Measurements from ENCODE around the gene GREB1L.

The GREB1L gene

GRCh38 chr18:21261352-21261751, 19.3 kb downstream of the GREB1L start:
- DNase-seq (ENCODE audit: low spot score), result no peak
- in situ Hi-C loops (cut with MboI; ENCODE audit: low sequenced_read_pairs, unreplicated experiment), result no loop called here
- TF ChIP-seq, protein P1, sequence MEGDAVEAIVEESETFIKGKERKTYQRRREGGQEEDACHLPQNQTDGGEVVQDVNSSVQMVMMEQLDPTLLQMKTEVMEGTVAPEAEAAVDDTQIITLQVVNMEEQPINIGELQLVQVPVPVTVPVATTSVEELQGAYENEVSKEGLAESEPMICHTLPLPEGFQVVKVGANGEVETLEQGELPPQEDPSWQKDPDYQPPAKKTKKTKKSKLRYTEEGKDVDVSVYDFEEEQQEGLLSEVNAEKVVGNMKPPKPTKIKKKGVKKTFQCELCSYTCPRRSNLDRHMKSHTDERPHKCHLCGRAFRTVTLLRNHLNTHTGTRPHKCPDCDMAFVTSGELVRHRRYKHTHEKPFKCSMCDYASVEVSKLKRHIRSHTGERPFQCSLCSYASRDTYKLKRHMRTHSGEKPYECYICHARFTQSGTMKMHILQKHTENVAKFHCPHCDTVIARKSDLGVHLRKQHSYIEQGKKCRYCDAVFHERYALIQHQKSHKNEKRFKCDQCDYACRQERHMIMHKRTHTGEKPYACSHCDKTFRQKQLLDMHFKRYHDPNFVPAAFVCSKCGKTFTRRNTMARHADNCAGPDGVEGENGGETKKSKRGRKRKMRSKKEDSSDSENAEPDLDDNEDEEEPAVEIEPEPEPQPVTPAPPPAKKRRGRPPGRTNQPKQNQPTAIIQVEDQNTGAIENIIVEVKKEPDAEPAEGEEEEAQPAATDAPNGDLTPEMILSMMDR (IDR thresholded peaks at IDR 0.05; ENCODE audit: borderline replicate concordance, control extremely low read depth, extremely low read depth, insufficient read depth, missing control alignments), result no peak

DNA sequence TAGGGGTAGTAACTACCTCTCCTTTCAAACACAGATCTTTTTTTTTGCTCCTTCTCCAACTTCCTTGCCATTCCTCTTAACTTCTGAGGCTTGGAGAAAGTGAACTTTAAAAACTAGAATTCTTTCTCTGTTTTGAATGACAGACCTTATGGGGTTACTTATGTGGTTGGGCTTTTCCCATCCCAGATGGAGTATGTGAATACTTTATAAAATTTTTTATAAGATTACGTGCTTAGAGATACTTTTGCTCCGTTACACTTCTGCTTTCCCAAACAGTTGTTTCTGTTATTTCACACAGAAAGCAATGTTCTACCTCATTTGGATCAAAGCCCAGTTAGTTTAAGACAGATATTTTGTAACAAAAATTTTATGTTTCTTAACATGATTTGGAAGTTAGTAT, 20.2 kb downstream of the GREB1L start:
- in situ Hi-C loops (cut with MboI; ENCODE audit: low sequenced_read_pairs, unreplicated experiment), result no loop called here
- TF ChIP-seq, protein P1 (IDR thresholded peaks at IDR 0.05; ENCODE audit: borderline replicate concordance, control extremely low read depth, extremely low read depth, insufficient read depth, missing control alignments), result no peak
- DNase-seq (ENCODE audit: low spot score), result no peak

DNA sequence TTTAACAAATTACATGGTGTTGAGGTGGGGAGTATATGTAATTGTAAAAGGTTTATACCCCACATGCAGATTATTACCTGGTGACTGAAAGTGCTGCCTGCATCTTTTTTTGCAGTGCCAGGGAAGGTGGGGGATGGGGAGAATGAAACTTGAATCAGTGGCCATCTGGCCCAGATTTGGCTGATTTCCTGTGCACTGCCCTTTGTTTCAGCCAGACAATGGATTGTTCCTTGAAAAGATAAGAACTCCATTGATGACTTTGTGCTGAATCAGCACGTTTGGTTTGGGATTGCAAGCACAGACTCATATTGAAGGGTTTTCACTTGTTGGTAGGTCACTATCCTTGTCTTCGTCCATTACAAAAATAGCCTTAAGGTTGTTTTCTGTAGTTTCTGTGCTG, 20.9 kb downstream of the GREB1L start:
- no peak for DNase-seq (ENCODE audit: low spot score)
- TF ChIP-seq, protein P1 (IDR thresholded peaks at IDR 0.05; ENCODE audit: borderline replicate concordance, control extremely low read depth, extremely low read depth, insufficient read depth, missing control alignments), result no peak
- in situ Hi-C loops (cut with MboI; ENCODE audit: low sequenced_read_pairs, unreplicated experiment), result no loop called here

DNA sequence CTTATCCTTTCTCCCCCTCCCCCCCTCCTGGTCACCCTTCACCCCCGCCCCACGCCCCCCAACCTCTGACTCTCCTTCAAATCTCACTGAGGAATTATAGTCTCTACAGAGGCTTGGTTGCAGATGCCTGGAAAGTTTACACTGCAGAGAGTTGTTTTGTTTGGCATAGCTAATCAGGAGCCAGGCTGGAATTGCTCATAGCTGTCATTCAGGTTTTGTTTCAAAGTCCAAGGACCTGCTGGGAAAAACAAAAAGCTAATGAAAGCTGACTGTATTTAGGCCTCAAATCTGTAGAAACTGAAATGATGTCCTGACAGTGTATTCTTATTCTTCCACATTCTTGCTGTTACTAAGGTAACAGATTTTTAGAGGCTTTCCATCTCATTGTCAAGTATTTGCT, 22.6 kb downstream of the GREB1L start:
- TF ChIP-seq, protein P1 (IDR thresholded peaks at IDR 0.05; ENCODE audit: borderline replicate concordance, control extremely low read depth, extremely low read depth, insufficient read depth, missing control alignments), result no peak
- in situ Hi-C loops (cut with MboI; ENCODE audit: low sequenced_read_pairs, unreplicated experiment), result no loop called here
- no peak for DNase-seq (ENCODE audit: low spot score)

DNA sequence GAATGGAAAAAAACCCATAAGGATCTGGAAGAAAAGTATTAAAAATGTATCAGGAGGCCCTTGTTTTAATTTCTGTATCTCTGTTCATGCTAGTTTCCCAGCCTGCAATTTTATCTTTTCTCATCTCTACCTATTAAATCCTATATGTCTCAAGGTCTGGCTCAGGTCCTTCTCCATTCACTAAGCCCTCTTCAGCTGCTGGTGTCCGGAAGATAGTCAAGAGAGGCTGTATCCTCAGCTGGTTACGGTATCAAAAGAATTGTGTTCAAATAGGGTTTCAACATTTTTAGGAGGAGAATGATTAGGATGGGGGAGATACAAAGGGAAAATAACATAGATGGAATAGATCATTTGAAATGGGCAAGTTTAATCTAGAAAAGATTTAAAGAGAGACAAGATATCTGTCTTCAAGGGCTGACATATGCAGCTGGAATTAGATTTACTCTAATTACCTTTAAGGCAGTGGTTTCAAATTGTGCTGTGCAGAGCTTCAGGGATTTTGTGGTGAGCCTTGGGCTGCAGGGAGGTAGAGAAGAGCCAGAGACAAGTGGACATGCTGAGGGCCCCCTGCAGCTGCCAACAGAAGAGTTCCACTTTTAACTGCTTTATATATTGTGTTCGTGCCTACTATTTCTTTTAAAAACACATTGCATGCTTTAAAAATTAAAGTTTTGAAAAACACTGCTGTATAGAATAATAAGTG, 24.1 kb downstream of the GREB1L start:
- TF ChIP-seq, protein P1 (IDR thresholded peaks at IDR 0.05; ENCODE audit: borderline replicate concordance, control extremely low read depth, extremely low read depth, insufficient read depth, missing control alignments), result no peak
- in situ Hi-C loops (cut with MboI; ENCODE audit: low sequenced_read_pairs, unreplicated experiment), result no loop called here
- DNase-seq (ENCODE audit: low spot score), result no peak

DNA sequence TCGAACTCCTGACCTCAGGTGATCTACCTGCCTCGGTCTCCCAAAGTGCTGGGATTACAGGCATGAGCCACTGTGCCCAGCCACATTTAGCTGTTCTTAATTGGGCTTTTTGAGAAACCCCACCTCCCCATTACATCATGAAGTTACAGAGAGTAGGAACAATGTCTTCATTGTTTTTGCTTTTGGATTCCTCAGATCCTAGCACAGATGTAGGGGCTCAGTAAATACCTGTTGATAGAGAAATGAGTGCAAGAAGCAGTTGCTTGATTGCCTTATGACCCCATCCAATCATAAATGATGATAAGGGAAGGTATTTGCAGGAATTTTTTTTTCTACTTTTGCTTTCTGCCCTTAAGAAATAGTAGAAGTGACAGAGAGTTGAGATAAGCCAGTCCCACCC, 25.4 kb downstream of the GREB1L start:
- in situ Hi-C loops (cut with MboI; ENCODE audit: low sequenced_read_pairs, unreplicated experiment), result no loop called here
- no peak for DNase-seq (ENCODE audit: low spot score)
- TF ChIP-seq, protein P1 (IDR thresholded peaks at IDR 0.05; ENCODE audit: borderline replicate concordance, control extremely low read depth, extremely low read depth, insufficient read depth, missing control alignments), result no peak

Measured in GM13976 (cell line).